Effector memory CD4-positive, alpha-beta T cell (primary cell): ENCODE results near the gene GRK7.
"Not testable (repeated sequence)": the region's sequence is repeated elsewhere in the genome, so short reads cannot be mapped to it uniquely, and the experiment has no call there.

ENCODE experiments used
- DNase-seq, 3 donors: peaks; one replicate each; pipeline ENCODE4 v3.0.0-alpha.2; 2020
- H3K27ac ChIP-seq: 2 replicates; pipeline ENCODE4 v1.7.0; 2013; ENCODE audit warnings: mild to moderate bottlenecking, low read length, moderate library complexity; ENCODE audit not compliant: insufficient read depth, poor library complexity, severe bottlenecking
- H3K27me3 ChIP-seq: replicated peaks from 2 replicates; pipeline ENCODE4 v1.7.0; 2013; ENCODE audit warnings: mild to moderate bottlenecking, low read length; ENCODE audit not compliant: insufficient read depth, control insufficient read depth, poor library complexity, severe bottlenecking
- H3K36me3 ChIP-seq: 2 replicates; pipeline ENCODE4 v1.7.0; 2013; ENCODE audit warnings: mild to moderate bottlenecking, low read length, moderate library complexity; ENCODE audit not compliant: control insufficient read depth, insufficient read depth
- H3K4me1 ChIP-seq: 2 replicates; pipeline ENCODE4 v1.7.0; 2013; ENCODE audit warnings: low read length, mild to moderate bottlenecking; ENCODE audit not compliant: control insufficient read depth, insufficient read depth, poor library complexity, severe bottlenecking
- H3K4me3 ChIP-seq: 2 replicates; pipeline ENCODE4 v1.7.0; 2013; ENCODE audit warnings: low read length, low read depth, mild to moderate bottlenecking; ENCODE audit not compliant: insufficient read depth, poor library complexity, severe bottlenecking
- H3K9me3 ChIP-seq: 2 replicates; pipeline ENCODE4 v1.7.0; 2013; ENCODE audit warnings: mild to moderate bottlenecking, low read length, moderate library complexity; ENCODE audit not compliant: control insufficient read depth

GRK7 gene

DNA sequence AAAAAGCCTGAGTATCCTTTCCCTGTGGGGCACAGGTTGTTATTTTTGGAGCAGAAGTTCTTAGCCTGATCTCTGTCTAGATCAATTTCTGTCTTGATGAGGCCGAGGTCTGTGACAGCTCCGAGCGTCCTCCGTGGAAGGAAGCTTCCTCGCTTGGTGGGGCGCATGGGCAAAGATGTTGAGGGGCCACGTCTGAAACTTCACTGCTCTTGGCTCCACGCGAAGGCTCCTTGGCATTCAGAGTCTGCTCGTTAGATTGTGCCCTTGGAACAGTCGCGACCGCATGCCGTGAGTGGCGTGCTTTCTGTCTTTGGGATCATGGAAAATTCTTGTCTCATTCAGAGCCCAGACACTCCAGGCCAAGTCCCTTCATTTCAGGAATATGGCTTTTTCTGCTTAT, 13.7 kb downstream of the GRK7 start:
- H3K36me3 ChIP-seq = no peaks in the 10 kb centered on the region
- no peaks in the 10 kb centered on the region for H3K9me3 ChIP-seq
- H3K4me3 ChIP-seq = no peak overlapping the region
- no peak overlapping the region for H3K27ac ChIP-seq
- H3K27me3 ChIP-seq = no peaks in the 10 kb centered on the region
- no peak for DNase-seq
- no peaks in the 10 kb centered on the region for H3K4me1 ChIP-seq

DNA sequence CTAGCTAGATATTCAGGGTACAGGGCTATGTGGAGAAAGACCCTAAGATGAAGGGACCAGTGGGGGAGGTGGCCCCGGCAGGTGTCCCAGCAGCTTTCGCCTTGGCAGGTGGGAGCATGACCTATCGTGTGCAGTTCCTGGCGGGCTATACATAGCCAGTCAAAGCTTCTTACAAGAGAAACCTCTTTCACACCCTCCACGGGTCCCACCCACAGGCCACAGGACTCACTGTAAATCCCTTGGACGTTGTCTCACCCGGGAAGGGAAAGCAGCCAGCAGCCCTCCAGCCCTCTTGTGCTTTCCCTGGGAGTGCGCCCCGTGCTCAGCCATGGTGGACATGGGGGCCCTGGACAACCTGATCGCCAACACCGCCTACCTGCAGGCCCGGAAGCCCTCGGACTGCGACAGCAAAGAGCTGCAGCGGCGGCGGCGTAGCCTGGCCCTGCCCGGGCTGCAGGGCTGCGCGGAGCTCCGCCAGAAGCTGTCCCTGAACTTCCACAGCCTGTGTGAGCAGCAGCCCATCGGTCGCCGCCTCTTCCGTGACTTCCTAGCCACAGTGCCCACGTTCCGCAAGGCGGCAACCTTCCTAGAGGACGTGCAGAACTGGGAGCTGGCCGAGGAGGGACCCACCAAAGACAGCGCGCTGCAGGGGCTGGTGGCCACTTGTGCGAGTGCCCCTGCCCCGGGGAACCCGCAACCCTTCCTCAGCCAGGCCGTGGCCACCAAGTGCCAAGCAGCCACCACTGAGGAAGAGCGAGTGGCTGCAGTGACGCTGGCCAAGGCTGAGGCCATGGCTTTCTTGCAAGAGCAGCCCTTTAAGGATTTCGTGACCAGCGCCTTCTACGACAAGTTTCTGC, 15.0 kb downstream of the GRK7 start:
- DNase-seq = no peak
- no peaks in the 10 kb centered on the region for H3K9me3 ChIP-seq
- H3K4me3 ChIP-seq = no peak overlapping the region
- no peaks in the 10 kb centered on the region for H3K27me3 ChIP-seq
- H3K36me3 ChIP-seq = no peaks in the 10 kb centered on the region
- H3K27ac ChIP-seq = no peak overlapping the region
- no peaks in the 10 kb centered on the region for H3K4me1 ChIP-seq

GRCh38 chr3:141779667-141780066, 16.5 kb downstream of the GRK7 start:
- Histone ChIP-seq H3K36me3 (no peaks in the 10 kb centered on the region), H3K27ac (no peak overlapping the region), H3K9me3 (no peaks in the 10 kb centered on the region), H3K4me3 (no peak overlapping the region), H3K27me3 (no peaks in the 10 kb centered on the region), H3K4me1 (no peaks in the 10 kb centered on the region)
- DNase-seq = no peak

GRCh38 chr3:141782386-141782932, 19.3 kb downstream of the GRK7 start:
- H3K4me3 ChIP-seq = no peak overlapping the region
- no peak overlapping the region for H3K27ac ChIP-seq
- H3K36me3 ChIP-seq = no peaks in the 10 kb centered on the region
- no peak for DNase-seq
- no peaks in the 10 kb centered on the region for H3K27me3 ChIP-seq
- no peaks in the 10 kb centered on the region for H3K4me1 ChIP-seq
- H3K9me3 ChIP-seq = no peaks in the 10 kb centered on the region

DNA sequence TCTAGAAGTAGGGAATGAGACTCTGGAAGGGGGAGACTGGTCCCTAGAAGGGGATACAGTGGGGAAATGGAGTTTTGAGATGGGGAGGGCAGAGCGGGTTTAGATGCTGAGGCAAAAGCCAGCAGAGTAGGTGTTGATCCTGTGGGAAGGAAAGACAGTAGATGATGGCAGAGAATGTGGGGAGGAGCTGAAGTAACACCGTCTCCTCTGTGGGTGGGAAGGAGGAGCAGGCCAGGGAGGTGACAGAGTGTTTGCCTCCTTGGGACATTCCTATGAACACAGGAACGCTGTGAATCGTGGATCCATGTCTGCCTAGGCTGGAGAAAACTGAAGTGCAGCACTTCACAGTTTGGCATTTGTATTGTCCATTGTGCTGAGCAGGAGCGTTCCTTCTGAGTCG, 20.4 kb downstream of the GRK7 start:
- H3K36me3 ChIP-seq = no peaks in the 10 kb centered on the region
- DNase-seq = no peak
- no peaks in the 10 kb centered on the region for H3K27me3 ChIP-seq
- H3K9me3 ChIP-seq = no peaks in the 10 kb centered on the region
- no peak overlapping the region for H3K27ac ChIP-seq
- no peak overlapping the region for H3K4me3 ChIP-seq
- H3K4me1 ChIP-seq = no peaks in the 10 kb centered on the region

GRCh38 chr3:141784096-141784495, 20.9 kb downstream of the GRK7 start:
- Histone ChIP-seq H3K27ac (no peak overlapping the region), H3K36me3 (no peaks in the 10 kb centered on the region), H3K4me3 (no peak overlapping the region), H3K27me3 (no peaks in the 10 kb centered on the region), H3K9me3 (no peaks in the 10 kb centered on the region), H3K4me1 (no peaks in the 10 kb centered on the region)
- no peak for DNase-seq

GRCh38 chr3:141784531-141784930, 21.3 kb downstream of the GRK7 start:
- Histone ChIP-seq H3K9me3 (no peaks in the 10 kb centered on the region), H3K4me1 (no peaks in the 10 kb centered on the region), H3K36me3 (no peaks in the 10 kb centered on the region), H3K27me3 (no peaks in the 10 kb centered on the region), H3K4me3 (no peak overlapping the region), H3K27ac (no peak overlapping the region)
- no peak for DNase-seq

DNA sequence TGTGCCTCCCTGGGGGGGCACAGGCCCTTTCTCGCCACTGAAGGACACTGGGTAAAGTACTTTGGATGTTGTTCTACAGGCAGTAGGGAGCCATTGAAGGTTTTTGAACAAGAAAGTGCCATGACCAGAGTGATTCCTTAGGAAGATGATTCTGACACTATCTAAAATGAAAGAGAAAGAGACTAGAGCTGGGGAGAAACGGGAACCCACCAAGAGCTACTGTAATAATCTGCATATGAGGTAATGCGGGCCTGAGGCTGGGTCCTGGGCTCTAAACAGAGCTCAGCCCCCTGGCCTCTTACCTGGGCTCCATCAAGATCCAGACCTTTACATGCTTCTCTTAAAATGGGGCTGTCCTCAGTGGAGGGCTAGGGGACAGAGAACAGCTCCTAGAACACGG, 24.9 kb downstream of the GRK7 start:
- no peaks in the 10 kb centered on the region for H3K4me1 ChIP-seq
- H3K36me3 ChIP-seq = no peaks in the 10 kb centered on the region
- DNase-seq = no peak
- no peaks in the 10 kb centered on the region for H3K27me3 ChIP-seq
- no peaks in the 10 kb centered on the region for H3K9me3 ChIP-seq
- no peak overlapping the region for H3K27ac ChIP-seq
- no peak overlapping the region for H3K4me3 ChIP-seq

DNA sequence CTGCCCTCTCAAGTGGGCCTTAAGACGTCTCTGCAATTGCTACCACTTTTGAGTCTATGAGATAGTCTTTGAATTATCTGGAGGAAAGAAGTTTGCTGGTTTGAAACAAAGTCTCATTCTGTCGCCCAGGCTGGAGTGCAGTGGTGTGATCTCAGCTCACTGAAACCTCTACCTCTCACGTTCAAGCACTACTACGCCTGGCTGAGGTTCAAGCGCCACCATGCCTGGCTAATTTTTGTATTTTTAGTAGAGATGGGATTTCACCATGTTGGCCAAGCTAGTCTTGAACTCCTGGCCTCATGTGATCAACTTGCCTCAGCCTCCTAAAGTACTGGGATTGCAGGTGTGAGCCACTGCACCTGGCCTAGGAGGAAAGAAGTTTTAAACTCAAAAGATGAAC, 25.5 kb downstream of the GRK7 start:
- not testable (repeated sequence) for H3K4me1 ChIP-seq, H3K36me3 ChIP-seq, DNase-seq, H3K27ac ChIP-seq, H3K4me3 ChIP-seq, H3K9me3 ChIP-seq, H3K27me3 ChIP-seq

GRCh38 chr3:141789281-141789680, 26.1 kb downstream of the GRK7 start:
- no peak overlapping the region for H3K27ac ChIP-seq
- no peaks in the 10 kb centered on the region for H3K27me3 ChIP-seq
- no peaks in the 10 kb centered on the region for H3K36me3 ChIP-seq
- H3K9me3 ChIP-seq = no peaks in the 10 kb centered on the region
- DNase-seq = no peak
- no peaks in the 10 kb centered on the region for H3K4me1 ChIP-seq
- no peak overlapping the region for H3K4me3 ChIP-seq
